ENCODE measurements around the gene MAP1B. TPM values are rescaled to one million over a fixed set of nuclear protein-coding genes. Genes with fewer than 3 reads are reported as not detected.

Gene MAP1B
- total and polyA plus RNA-seq, 10 of the 15 experiments (the other 5 are each of a cell fraction or from before 2014, with no cell fraction given): 0.02 to 0.81 (median 0.06) TPM; not detected in 1

- BruUV-seq (replicated peaks): no TSS peak
- FAIRE-seq: no peak
- ChIA-PET CTCF (interaction anchor here (2.5 kb wide), 1 partner anchor 10 kb away, joined by 5 read pairs; no protein-coding TSS in a partner anchor), POLR2A (interaction anchor here (0.7 kb wide), 1 partner anchor 160 kb away, joined by 3 read pairs; no protein-coding TSS in a partner anchor), SMC1A (ENCODE audit: uncharacterized antibody, unreplicated experiment) (interaction anchor here (1.9 kb wide), 2 partner anchors 11 to 31 kb away, joined by 5 to 6 read pairs; no protein-coding TSS in a partner anchor), RAD21 (ENCODE audit: unreplicated experiment) (no interaction called here)
- Histone ChIP-seq H3K4me3 (no peak overlapping the region), H4K20me1 (ENCODE audit: control insufficient read depth, insufficient read depth) (no peaks in the 10 kb centered on the region), H3K27ac (ENCODE audit: control insufficient read depth, insufficient read depth) (no peak overlapping the region), H3K27me3 (replicated peaks in 1 of 2; ENCODE audit: control insufficient read depth in 2 of 2, insufficient read depth in 2 of 2, low read length in 1 of 2) (no peaks in the 10 kb centered on the region), H2AFZ (ENCODE audit: control insufficient read depth, low read depth, low read length) (no peak overlapping the region), H3K79me2 (ENCODE audit: control insufficient read depth, insufficient read depth, low read length) (peaks cover 1% of the 10 kb centered on the region; the same call in 1 of the 2 replicates), H3K4me1 (ENCODE audit: control insufficient read depth, insufficient read depth, low read length) (peaks cover 22% of the 10 kb centered on the region), H3K9me3 (replicated peaks; ENCODE audit: control insufficient read depth, insufficient read depth, low read length) (no peaks in the 10 kb centered on the region), H3K9ac (ENCODE audit: control insufficient read depth, insufficient read depth, low read length) (no peak overlapping the region), H3K4me2 (ENCODE audit: control insufficient read depth, insufficient read depth) (no peak overlapping the region), H3K36me3 (ENCODE audit: control insufficient read depth in 2 of 2, insufficient read depth in 2 of 2, low read length in 1 of 2) (peaks cover 4 to 27% of the 10 kb centered on the region in 2 experiments; a peak in 3 of 4 replicates)
- TF ChIP-seq SP1 (IDR thresholded peaks at IDR 0.05; ENCODE audit: low read depth, low read length) (no peak), CHD1 (IDR thresholded peaks at IDR 0.05; ENCODE audit: low read depth, low read length) (no peak), MTA2 (IDR thresholded peaks at IDR 0.05; ENCODE audit: low read depth) (no peak), HCFC1 (IDR thresholded peaks at IDR 0.05; ENCODE audit: low read length) (no peak), PML (IDR thresholded peaks at IDR 0.05; ENCODE audit: low read length) (no peak), NR2C2 (IDR thresholded peaks at IDR 0.05; ENCODE audit: borderline replicate concordance, control insufficient read depth, insufficient read length, low read depth) (no peak), SUPT20H (IDR thresholded peaks at IDR 0.05; ENCODE audit: borderline replicate concordance, control insufficient read depth, low read depth, low read length) (no peak), FOXM1 (IDR thresholded peaks at IDR 0.05; ENCODE audit: low read depth, low read length) (no peak), TCF12 (IDR thresholded peaks at IDR 0.05; ENCODE audit: low read depth, low read length) (no peak), IRF4 (IDR thresholded peaks at IDR 0.05; ENCODE audit: low read depth, low read length) (no peak), KLF5 (IDR thresholded peaks at IDR 0.05; ENCODE audit: partially characterized antibody) (no peak), KDM1A (IDR thresholded peaks at IDR 0.05; ENCODE audit: borderline replicate concordance) (no peak)
- no peak for DNase-seq (ENCODE audit: low read depth, low spot score)
- in situ Hi-C loops (cut with MboI) (no loop called here), intact Hi-C loops (cut with micrococcal nuclease; ENCODE audit: unreplicated experiment) (no loop called here)
- 73% methylated on average over 2 of the region's 2 CpGs for WGBS (ENCODE audit: insufficient coverage, insufficient replicate concordance, low lambda C conversion rate, missing lambda C conversion rate)
- no peak for ATAC-seq
Measured at GRCh38 chr5:72237415-72237814, 130.1 kb downstream of the MAP1B start.

Data from GM12878 (cell line).